Measurements from ENCODE around the gene NET1. TPM values are rescaled to one million over a fixed set of nuclear protein-coding genes. Genes with fewer than 3 reads are reported as not detected.

Gene NET1
- total RNA-seq, 1 donor from 2014 or later: 57.7 TPM

DNA sequence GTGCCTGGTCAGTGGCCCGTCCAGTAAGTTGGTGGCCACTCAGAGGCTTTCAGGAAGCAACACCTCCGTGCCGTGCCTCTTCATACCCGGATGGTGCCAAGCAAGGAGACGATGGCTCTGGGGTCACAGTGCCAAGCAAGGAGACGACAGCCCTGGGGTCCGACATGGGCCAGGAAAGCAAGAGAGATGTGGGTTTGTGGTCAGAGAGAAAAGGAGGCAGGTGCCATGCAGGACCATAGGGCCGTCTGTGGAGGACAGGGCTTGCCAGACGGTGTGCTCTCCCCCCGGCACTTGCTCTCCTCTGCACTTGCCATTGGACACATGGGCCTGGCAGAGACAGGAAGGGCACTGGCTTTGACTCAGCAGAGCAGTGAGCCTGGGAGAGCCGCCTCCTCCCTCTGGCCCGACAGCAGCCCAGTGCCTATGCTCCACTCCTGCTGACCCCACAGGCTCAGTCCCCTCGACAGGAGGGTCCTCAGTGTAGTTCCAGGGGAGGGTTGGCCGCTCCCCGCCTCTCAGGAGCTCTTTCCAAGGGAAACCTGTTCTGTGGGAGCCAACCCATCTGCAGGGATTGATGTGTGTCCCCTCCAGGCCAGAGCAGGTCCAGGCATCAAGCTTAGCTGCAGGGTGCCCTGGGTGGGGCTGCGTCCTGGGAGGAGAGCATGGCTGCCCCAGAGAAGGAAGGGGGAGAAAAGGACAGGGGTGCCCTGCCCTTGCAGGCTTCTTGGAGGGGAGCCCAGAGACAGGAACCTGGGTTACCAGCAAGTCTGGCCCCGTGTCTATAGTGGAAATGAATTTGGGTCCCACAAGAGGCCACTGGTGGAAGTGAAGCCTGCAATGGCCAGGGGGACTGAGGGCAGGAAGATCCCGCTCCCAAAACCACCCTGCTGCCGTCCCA is 94.6 kb downstream of the NET1 start:
- no peaks in the 10 kb centered on the region for H3K36me3 Mint-ChIP-seq (ENCODE audit: low read depth, unreplicated experiment)
- no peak for DNase-seq (ENCODE audit: low spot score)
- peaks cover 6% of the 10 kb centered on the region for H3K27me3 Mint-ChIP-seq (ENCODE audit: unreplicated experiment)
- no peaks in the 10 kb centered on the region for H3K9me3 Mint-ChIP-seq (ENCODE audit: unreplicated experiment)
- peaks cover 14% of the 10 kb centered on the region for H3K4me1 Mint-ChIP-seq (ENCODE audit: unreplicated experiment)
- no peak for TF ChIP-seq CTCF (IDR thresholded peaks at IDR 0.05; ENCODE audit: unreplicated experiment)
- H3K4me3 Mint-ChIP-seq (ENCODE audit: unreplicated experiment): no peak overlapping the region
- H3K27ac Mint-ChIP-seq (ENCODE audit: unreplicated experiment): no peak overlapping the region

DNA sequence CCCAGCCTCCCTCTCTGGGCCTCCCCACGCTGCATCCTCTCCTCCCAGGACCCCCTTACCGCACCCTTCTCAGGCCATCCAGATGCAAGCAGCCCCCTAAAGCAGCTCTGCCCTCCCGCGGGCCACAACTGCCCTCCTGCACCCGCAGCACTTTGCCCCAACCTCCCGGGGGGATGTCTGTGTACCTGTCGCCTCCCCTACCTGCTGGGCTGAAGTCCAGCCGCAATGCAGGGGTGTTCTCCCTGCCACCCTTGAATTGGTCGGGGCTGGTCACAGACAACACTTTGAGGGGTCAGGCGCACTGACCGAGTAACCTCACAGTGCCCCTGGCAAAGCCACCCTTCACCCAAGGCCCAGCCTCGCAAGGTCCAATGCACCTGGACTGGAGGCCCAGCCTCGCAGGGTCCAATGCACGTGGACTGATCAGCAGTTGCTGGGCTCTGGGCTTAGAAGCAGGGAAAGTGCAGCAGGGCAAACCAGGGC is 95.3 kb downstream of the NET1 start:
- peaks cover 2% of the 10 kb centered on the region for H3K36me3 Mint-ChIP-seq (ENCODE audit: low read depth, unreplicated experiment)
- no peak overlapping the region for H3K4me3 Mint-ChIP-seq (ENCODE audit: unreplicated experiment)
- TF ChIP-seq CTCF (IDR thresholded peaks at IDR 0.05; ENCODE audit: unreplicated experiment): no peak
- no peak for DNase-seq (ENCODE audit: low spot score)
- H3K9me3 Mint-ChIP-seq (ENCODE audit: unreplicated experiment): no peaks in the 10 kb centered on the region
- H3K27me3 Mint-ChIP-seq (ENCODE audit: unreplicated experiment): peaks cover 7% of the 10 kb centered on the region
- H3K27ac Mint-ChIP-seq (ENCODE audit: unreplicated experiment): no peak overlapping the region
- H3K4me1 Mint-ChIP-seq (ENCODE audit: unreplicated experiment): peaks cover 15% of the 10 kb centered on the region

DNA sequence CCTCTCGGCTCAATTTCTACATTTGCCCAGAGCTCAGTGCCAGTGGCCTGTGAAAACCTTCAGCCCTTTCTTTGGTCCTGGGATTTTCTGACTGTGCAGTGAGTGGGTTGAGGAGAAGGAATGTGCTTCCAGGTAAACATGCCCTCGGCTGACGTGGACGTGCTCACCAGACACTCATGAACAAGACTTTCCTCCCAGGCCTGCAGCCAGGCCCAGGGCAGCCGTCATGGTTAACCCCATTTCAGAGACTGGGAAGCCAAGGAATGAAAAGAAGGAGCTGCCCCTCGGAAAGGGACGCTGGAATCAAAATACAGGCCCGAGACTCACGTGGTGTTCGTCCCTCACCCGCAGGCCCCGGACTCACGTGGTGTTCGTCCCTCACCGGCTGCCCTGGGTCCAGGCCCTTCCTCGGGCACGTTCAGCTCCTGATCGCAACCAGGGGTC is 95.8 kb downstream of the NET1 start:
- no peak for DNase-seq (ENCODE audit: low spot score)
- TF ChIP-seq CTCF (IDR thresholded peaks at IDR 0.05; ENCODE audit: unreplicated experiment): no peak
- Mint-ChIP-seq H3K9me3 (ENCODE audit: unreplicated experiment) (no peaks in the 10 kb centered on the region), H3K27me3 (ENCODE audit: unreplicated experiment) (peaks cover 7% of the 10 kb centered on the region), H3K36me3 (ENCODE audit: low read depth, unreplicated experiment) (peaks cover 4% of the 10 kb centered on the region), H3K27ac (ENCODE audit: unreplicated experiment) (no peak overlapping the region), H3K4me3 (ENCODE audit: unreplicated experiment) (no peak overlapping the region), H3K4me1 (ENCODE audit: unreplicated experiment) (peaks cover 18% of the 10 kb centered on the region)

Other genes starting within 250 kb of the NET1 start
- gene AKR1C8, start 227.4 kb upstream of the NET1 start, total RNA-seq (ENCODE audit: unreplicated experiment): not detected
- gene AKR1C4, start 215.7 kb upstream of the NET1 start, total RNA-seq (ENCODE audit: unreplicated experiment): not detected
- gene UCN3, start 47.6 kb upstream of the NET1 start, total RNA-seq (ENCODE audit: unreplicated experiment): not detected
- gene TUBAL3, start 7.7 kb upstream of the NET1 start, total RNA-seq (ENCODE audit: unreplicated experiment): not detected
- gene CALML5, start 87.0 kb downstream of the NET1 start, total RNA-seq (ENCODE audit: unreplicated experiment): not detected
- not detected for gene CALML3, start 112.4 kb downstream of the NET1 start, total RNA-seq (ENCODE audit: unreplicated experiment)

Measured in endothelial cell (in vitro differentiated cells).